ENCODE data around the gene TMEM63A.
A peak's percentile ranks its signal among the peaks of the same experiment; 100 is the strongest.

TMEM63A gene

GRCh38 chr1:225847610-225848009 lies 34.6 kb downstream of the TMEM63A start:
- Histone ChIP-seq H3K4me3 (ENCODE audit: low read length in 2 of 2) (no peak overlapping the region), H3K36me3 (ENCODE audit: control insufficient read depth in 2 of 2, insufficient read depth in 2 of 2, low read length in 2 of 2) (peaks cover 50 to 65% of the 10 kb centered on the region in 2 donors), H3K27me3 (ENCODE audit: control insufficient read depth in 2 of 2, insufficient read depth in 2 of 2, low read length in 2 of 2) (no peaks in the 10 kb centered on the region), H3K9me3 (ENCODE audit: control insufficient read depth in 2 of 2, low read length in 2 of 2) (no peaks in the 10 kb centered on the region), H3K4me1 (ENCODE audit: control insufficient read depth in 2 of 2, insufficient read depth in 2 of 2, low read length in 2 of 2) (peaks cover 13 to 24% of the 10 kb centered on the region in 2 donors), H3K27ac (ENCODE audit: low read depth in 2 of 2, low read length in 2 of 2) (peak overlapping the region; percentile 20 to 33), H3K9ac (ENCODE audit: low read depth in 1 of 2, low read length in 2 of 2) (peak overlapping the region in 1 of 2 donors; percentile 28)

- no peak overlapping the region for H3K9ac ChIP-seq (ENCODE audit: low read depth in 1 of 2, low read length in 2 of 2)
- no peak overlapping the region for H3K4me3 ChIP-seq (ENCODE audit: low read length in 2 of 2)
- peaks cover 41 to 61% of the 10 kb centered on the region in 2 donors for H3K36me3 ChIP-seq (ENCODE audit: control insufficient read depth in 2 of 2, insufficient read depth in 2 of 2, low read length in 2 of 2)
- H3K4me1 ChIP-seq (ENCODE audit: control insufficient read depth in 2 of 2, insufficient read depth in 2 of 2, low read length in 2 of 2): peaks cover 13 to 24% of the 10 kb centered on the region in 2 donors
- no peak overlapping the region for H3K27ac ChIP-seq (ENCODE audit: low read depth in 2 of 2, low read length in 2 of 2)
- no peaks in the 10 kb centered on the region for H3K27me3 ChIP-seq (ENCODE audit: control insufficient read depth in 2 of 2, insufficient read depth in 2 of 2, low read length in 2 of 2)
- no peaks in the 10 kb centered on the region for H3K9me3 ChIP-seq (ENCODE audit: control insufficient read depth in 2 of 2, low read length in 2 of 2)
These were observed 35.6 kb downstream of the TMEM63A start for GRCh38 chr1:225846331-225847310.

- no peak overlapping the region for H3K27ac ChIP-seq (ENCODE audit: low read depth in 2 of 2, low read length in 2 of 2)
- no peaks in the 10 kb centered on the region for H3K27me3 ChIP-seq (ENCODE audit: control insufficient read depth in 2 of 2, insufficient read depth in 2 of 2, low read length in 2 of 2)
- H3K9me3 ChIP-seq (ENCODE audit: control insufficient read depth in 2 of 2, low read length in 2 of 2): no peaks in the 10 kb centered on the region
- peaks cover 37 to 58% of the 10 kb centered on the region in 2 donors for H3K36me3 ChIP-seq (ENCODE audit: control insufficient read depth in 2 of 2, insufficient read depth in 2 of 2, low read length in 2 of 2)
- no peak overlapping the region for H3K4me3 ChIP-seq (ENCODE audit: low read length in 2 of 2)
- H3K9ac ChIP-seq (ENCODE audit: low read depth in 1 of 2, low read length in 2 of 2): no peak overlapping the region
- H3K4me1 ChIP-seq (ENCODE audit: control insufficient read depth in 2 of 2, insufficient read depth in 2 of 2, low read length in 2 of 2): peaks cover 13 to 24% of the 10 kb centered on the region in 2 donors
These were observed 36.5 kb downstream of the TMEM63A start for GRCh38 chr1:225845571-225846259.

GRCh38 chr1:225845097-225845496 lies 37.1 kb downstream of the TMEM63A start:
- Histone ChIP-seq H3K4me1 (ENCODE audit: control insufficient read depth in 2 of 2, insufficient read depth in 2 of 2, low read length in 2 of 2) (peaks cover 13 to 24% of the 10 kb centered on the region in 2 donors), H3K9me3 (ENCODE audit: control insufficient read depth in 2 of 2, low read length in 2 of 2) (no peaks in the 10 kb centered on the region), H3K36me3 (ENCODE audit: control insufficient read depth in 2 of 2, insufficient read depth in 2 of 2, low read length in 2 of 2) (peaks cover 37 to 56% of the 10 kb centered on the region in 2 donors), H3K9ac (ENCODE audit: low read depth in 1 of 2, low read length in 2 of 2) (no peak overlapping the region), H3K27me3 (ENCODE audit: control insufficient read depth in 2 of 2, insufficient read depth in 2 of 2, low read length in 2 of 2) (no peaks in the 10 kb centered on the region), H3K27ac (ENCODE audit: low read depth in 2 of 2, low read length in 2 of 2) (no peak overlapping the region), H3K4me3 (ENCODE audit: low read length in 2 of 2) (no peak overlapping the region)

- Histone ChIP-seq H3K9ac (ENCODE audit: low read depth in 1 of 2, low read length in 2 of 2) (no peak overlapping the region), H3K27me3 (ENCODE audit: control insufficient read depth in 2 of 2, insufficient read depth in 2 of 2, low read length in 2 of 2) (no peaks in the 10 kb centered on the region), H3K27ac (ENCODE audit: low read depth in 2 of 2, low read length in 2 of 2) (no peak overlapping the region), H3K4me1 (ENCODE audit: control insufficient read depth in 2 of 2, insufficient read depth in 2 of 2, low read length in 2 of 2) (peaks cover 13 to 20% of the 10 kb centered on the region in 2 donors), H3K9me3 (ENCODE audit: control insufficient read depth in 2 of 2, low read length in 2 of 2) (no peaks in the 10 kb centered on the region), H3K4me3 (ENCODE audit: low read length in 2 of 2) (no peak overlapping the region), H3K36me3 (ENCODE audit: control insufficient read depth in 2 of 2, insufficient read depth in 2 of 2, low read length in 2 of 2) (peaks cover 33 to 56% of the 10 kb centered on the region in 2 donors)
These were observed 37.7 kb downstream of the TMEM63A start for GRCh38 chr1:225844236-225845061.

GRCh38 chr1:225843426-225843795 lies 38.8 kb downstream of the TMEM63A start:
- H3K4me1 ChIP-seq (ENCODE audit: control insufficient read depth in 2 of 2, insufficient read depth in 2 of 2, low read length in 2 of 2): peaks cover 10 to 12% of the 10 kb centered on the region in 2 donors
- H3K9me3 ChIP-seq (ENCODE audit: control insufficient read depth in 2 of 2, low read length in 2 of 2): no peaks in the 10 kb centered on the region
- H3K27ac ChIP-seq (ENCODE audit: low read depth in 2 of 2, low read length in 2 of 2): no peak overlapping the region
- no peak overlapping the region for H3K4me3 ChIP-seq (ENCODE audit: low read length in 2 of 2)
- H3K36me3 ChIP-seq (ENCODE audit: control insufficient read depth in 2 of 2, insufficient read depth in 2 of 2, low read length in 2 of 2): peaks cover 39 to 60% of the 10 kb centered on the region in 2 donors
- H3K27me3 ChIP-seq (ENCODE audit: control insufficient read depth in 2 of 2, insufficient read depth in 2 of 2, low read length in 2 of 2): no peaks in the 10 kb centered on the region
- H3K9ac ChIP-seq (ENCODE audit: low read depth in 1 of 2, low read length in 2 of 2): no peak overlapping the region

- peaks cover 6 to 7% of the 10 kb centered on the region in 2 donors for H3K4me1 ChIP-seq (ENCODE audit: control insufficient read depth in 2 of 2, insufficient read depth in 2 of 2, low read length in 2 of 2)
- no peaks in the 10 kb centered on the region for H3K27me3 ChIP-seq (ENCODE audit: control insufficient read depth in 2 of 2, insufficient read depth in 2 of 2, low read length in 2 of 2)
- H3K9ac ChIP-seq (ENCODE audit: low read depth in 1 of 2, low read length in 2 of 2): no peak overlapping the region
- peaks cover 40 to 55% of the 10 kb centered on the region in 2 donors for H3K36me3 ChIP-seq (ENCODE audit: control insufficient read depth in 2 of 2, insufficient read depth in 2 of 2, low read length in 2 of 2)
- H3K27ac ChIP-seq (ENCODE audit: low read depth in 2 of 2, low read length in 2 of 2): no peak overlapping the region
- H3K4me3 ChIP-seq (ENCODE audit: low read length in 2 of 2): no peak overlapping the region
- no peaks in the 10 kb centered on the region for H3K9me3 ChIP-seq (ENCODE audit: control insufficient read depth in 2 of 2, low read length in 2 of 2)
These were observed 39.3 kb downstream of the TMEM63A start for GRCh38 chr1:225842788-225843425.

GRCh38 chr1:225842074-225842473 lies 40.1 kb downstream of the TMEM63A start:
- H3K9ac ChIP-seq (ENCODE audit: low read depth in 1 of 2, low read length in 2 of 2): no peak overlapping the region
- no peaks in the 10 kb centered on the region for H3K27me3 ChIP-seq (ENCODE audit: control insufficient read depth in 2 of 2, insufficient read depth in 2 of 2, low read length in 2 of 2)
- H3K9me3 ChIP-seq (ENCODE audit: control insufficient read depth in 2 of 2, low read length in 2 of 2): no peaks in the 10 kb centered on the region
- peaks cover 34 to 49% of the 10 kb centered on the region in 2 donors for H3K36me3 ChIP-seq (ENCODE audit: control insufficient read depth in 2 of 2, insufficient read depth in 2 of 2, low read length in 2 of 2)
- H3K4me1 ChIP-seq (ENCODE audit: control insufficient read depth in 2 of 2, insufficient read depth in 2 of 2, low read length in 2 of 2): no peaks in the 10 kb centered on the region
- H3K27ac ChIP-seq (ENCODE audit: low read depth in 2 of 2, low read length in 2 of 2): no peak overlapping the region
- no peak overlapping the region for H3K4me3 ChIP-seq (ENCODE audit: low read length in 2 of 2)

- H3K27ac ChIP-seq (ENCODE audit: low read depth in 2 of 2, low read length in 2 of 2): no peak overlapping the region
- no peaks in the 10 kb centered on the region for H3K4me1 ChIP-seq (ENCODE audit: control insufficient read depth in 2 of 2, insufficient read depth in 2 of 2, low read length in 2 of 2)
- H3K9ac ChIP-seq (ENCODE audit: low read depth in 1 of 2, low read length in 2 of 2): no peak overlapping the region
- no peaks in the 10 kb centered on the region for H3K27me3 ChIP-seq (ENCODE audit: control insufficient read depth in 2 of 2, insufficient read depth in 2 of 2, low read length in 2 of 2)
- H3K4me3 ChIP-seq (ENCODE audit: low read length in 2 of 2): no peak overlapping the region
- H3K9me3 ChIP-seq (ENCODE audit: control insufficient read depth in 2 of 2, low read length in 2 of 2): no peaks in the 10 kb centered on the region
- H3K36me3 ChIP-seq (ENCODE audit: control insufficient read depth in 2 of 2, insufficient read depth in 2 of 2, low read length in 2 of 2): peaks cover 22 to 36% of the 10 kb centered on the region in 2 donors
These were observed 41.5 kb downstream of the TMEM63A start for GRCh38 chr1:225840713-225841112.

Data from mucosa of rectum (tissue), 2 donors.